Fibroblast of gingiva (primary cell): ENCODE data around the gene RNPEPL1.
"Not testable (repeated sequence)": the region's sequence is repeated elsewhere in the genome, so short reads cannot be mapped to it uniquely, and the experiment has no call there.

Experiments used
- DNase-seq: peaks from one replicate; pipeline ENCODE4 v3.0.0-alpha.2; 2011; ENCODE audit warnings: low read depth

RNPEPL1 gene

DNA sequence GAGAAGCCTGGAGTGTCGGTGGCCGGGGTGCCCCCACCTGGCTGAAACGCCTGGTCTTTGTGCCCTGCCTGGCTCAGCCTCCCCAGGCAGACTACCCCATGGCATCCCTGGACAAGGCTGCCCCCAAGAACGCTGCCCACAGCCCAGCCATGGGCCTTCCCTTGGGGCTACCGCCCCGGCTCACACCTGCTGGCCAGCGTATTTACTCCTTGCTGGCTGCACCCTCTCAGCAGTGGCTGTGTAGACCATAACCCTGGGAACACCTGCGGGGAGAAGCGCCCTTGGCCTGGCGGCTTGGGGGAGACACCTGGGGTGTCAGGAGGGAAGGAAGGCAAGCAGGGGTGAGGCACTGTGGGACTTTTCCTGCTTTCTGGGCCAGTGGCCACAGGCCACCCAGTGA is 35.6 kb downstream of the RNPEPL1 start:
- no peak for DNase-seq

DNA sequence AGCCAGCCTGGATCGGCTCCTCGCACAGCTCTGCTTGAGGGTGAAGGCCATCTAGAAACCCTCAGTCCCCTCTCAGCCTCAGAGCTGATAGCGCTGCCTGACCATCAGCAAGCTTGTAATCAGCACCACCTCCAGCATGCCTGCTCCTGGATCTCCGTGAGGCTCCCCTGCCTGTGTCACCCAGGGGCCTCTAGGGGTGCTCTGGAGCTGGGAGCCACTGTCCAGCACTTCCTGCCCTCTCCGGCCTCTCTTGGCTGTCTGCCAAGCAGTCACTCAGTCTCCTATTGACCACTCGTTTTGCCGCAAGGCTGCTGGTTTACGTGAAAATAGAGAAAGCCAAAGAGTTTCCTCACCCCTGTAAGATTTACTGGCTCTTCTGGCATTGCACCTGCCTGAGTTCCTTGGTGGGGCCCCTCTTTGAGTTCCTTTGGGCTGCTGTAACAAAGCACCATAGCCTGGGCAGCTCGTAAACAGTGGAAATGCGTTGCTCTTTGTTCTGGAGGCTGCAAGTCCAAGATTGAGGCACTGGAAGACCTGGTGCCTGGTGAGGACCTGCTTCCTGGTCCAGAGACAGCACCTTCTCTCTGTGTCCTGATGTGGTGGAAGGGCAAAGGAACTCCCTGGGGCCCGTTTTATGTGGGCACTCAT is 36.1 kb downstream of the RNPEPL1 start:
- DNase-seq, result no peak

- no peak for DNase-seq
Observed at GRCh38 chr2:240604939-240605716, 36.8 kb downstream of the RNPEPL1 start.

DNA sequence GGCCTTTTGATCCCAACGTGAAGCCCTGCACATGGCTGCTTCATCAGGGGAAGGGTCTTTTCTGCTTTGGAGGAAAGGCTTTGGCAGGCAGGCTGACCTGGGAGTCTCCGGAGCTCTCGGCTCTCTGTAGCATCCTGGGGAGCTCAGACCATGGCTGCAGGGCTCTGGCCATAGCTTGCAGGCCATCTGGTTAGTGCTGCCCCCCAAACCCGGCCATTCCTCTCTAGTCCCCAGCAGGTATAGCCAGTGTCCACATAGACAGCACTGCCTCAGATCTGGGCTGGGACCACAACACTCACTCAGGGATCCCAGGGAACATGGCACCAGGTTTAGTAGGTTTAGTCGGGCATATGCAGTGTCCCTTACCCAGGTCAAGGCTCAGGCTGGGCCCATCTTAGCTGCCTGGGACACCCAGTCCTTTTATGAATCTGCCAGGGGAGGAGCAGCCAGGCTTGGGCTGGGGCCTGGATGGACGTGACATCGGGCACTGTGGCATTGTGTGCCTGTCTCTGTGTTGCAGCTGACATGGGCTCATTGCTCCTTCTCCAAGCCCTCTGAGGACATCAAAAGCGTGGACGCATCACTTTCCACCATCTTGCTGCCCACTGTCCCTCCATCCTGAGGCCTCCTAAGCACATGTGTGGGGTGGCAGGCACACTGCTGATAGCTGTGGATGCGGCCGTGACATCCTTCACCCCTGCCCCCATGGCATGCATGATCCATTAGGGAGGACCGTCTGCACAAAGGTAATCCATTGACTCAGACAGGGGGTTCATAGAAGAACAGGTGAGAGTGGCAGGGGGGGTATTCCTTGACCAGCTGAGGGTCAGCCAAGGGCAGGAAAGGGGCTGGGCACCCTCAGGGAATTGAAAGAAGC is 37.8 kb downstream of the RNPEPL1 start:
- DNase-seq, result no peak

DNA sequence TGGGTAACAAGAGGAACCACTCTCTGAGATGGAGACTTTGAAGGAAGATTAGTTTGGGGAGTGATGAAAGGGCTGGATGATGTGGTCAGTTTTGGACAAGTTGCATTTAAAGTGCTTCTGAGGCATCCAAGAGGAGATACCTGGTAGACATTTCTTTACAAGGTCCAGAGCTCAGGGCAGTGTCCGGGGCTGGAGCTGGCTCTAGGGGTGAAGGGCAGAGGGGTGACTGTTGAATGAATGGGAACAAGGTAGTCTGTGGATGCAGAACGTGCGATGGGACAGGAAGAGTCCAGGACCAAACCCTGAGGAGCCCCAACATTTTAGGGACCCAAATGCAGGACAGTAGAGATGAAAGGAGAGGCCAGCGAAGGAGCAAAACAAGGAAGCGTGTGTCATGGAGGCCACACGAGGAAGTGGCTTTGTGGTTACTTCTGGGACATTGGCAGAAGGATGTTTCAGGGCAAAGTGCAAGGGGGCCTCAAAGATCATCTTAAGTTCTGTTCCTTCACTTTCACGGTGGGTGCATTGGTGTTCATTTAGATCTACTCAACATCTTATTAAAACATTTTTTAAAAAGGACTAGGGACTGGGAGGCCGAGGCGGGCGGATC is 43.4 kb downstream of the RNPEPL1 start:
- DNase-seq, result no peak

- no peak for DNase-seq
Observed at GRCh38 chr2:240613781-240614180, 45.5 kb downstream of the RNPEPL1 start.

DNA sequence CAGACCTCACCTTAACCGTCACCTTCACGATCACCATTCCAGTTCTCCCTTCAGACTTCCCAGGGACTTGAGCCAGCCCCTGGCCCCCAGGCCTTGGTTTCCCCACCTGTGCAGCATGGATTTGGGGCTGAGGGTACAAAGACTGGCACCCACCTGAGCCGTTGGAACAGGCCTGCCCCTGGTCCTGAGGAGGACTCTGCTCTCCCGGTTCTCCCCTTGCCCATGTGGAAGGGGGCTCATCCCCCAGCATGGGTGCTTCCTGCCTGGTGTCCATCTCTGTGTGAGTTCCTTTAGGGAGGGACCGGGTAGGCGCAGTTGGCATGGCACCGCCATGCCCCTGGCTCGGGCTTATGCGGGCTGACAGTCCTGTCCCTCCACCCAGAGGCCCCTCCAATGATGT is 46.1 kb downstream of the RNPEPL1 start:
- no peak for DNase-seq

GRCh38 chr2:240615396-240615795 is 47.1 kb downstream of the RNPEPL1 start:
- no peak for DNase-seq

GRCh38 chr2:240615820-240616547 is 47.7 kb downstream of the RNPEPL1 start:
- no peak for DNase-seq

GRCh38 chr2:240616860-240617666 is 48.8 kb downstream of the RNPEPL1 start:
- not testable (repeated sequence) for DNase-seq

GRCh38 chr2:240618776-240619175 is 50.5 kb downstream of the RNPEPL1 start:
- no peak for DNase-seq

- no peak for DNase-seq
Observed at GRCh38 chr2:240619506-240620148, 51.3 kb downstream of the RNPEPL1 start.

DNA sequence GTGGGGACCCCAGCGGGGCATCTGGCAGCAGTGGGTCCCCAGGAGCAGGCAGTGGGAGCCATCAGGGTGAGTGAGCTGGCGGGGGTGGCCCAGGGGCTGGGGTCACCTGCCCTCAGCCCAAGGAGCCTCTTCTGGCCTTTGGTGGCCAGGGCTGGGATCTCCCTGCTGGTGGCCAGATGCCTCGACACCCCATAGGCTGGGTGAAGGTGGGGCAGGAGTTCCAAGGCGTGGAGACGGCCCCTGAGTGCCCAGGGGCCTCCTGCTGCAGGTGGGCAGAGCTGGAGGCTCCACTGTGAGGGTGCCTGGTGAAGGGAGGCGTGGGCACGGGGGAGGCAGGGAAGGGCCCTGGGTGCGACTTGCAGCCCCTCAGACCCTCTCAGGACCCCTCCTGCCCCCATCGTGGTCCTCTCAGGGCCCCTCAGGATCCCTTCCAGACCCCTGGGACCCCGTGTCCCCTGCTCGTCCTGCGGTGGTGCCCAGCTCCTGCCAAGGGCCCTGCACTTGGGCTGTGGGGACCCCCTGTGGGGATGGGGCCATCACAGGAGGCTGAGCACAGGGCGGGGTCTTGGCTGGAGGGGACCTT is 52.0 kb downstream of the RNPEPL1 start:
- DNase-seq, result no peak

- DNase-seq, result no peak
Observed at GRCh38 chr2:240620859-240621258, 52.6 kb downstream of the RNPEPL1 start.

DNA sequence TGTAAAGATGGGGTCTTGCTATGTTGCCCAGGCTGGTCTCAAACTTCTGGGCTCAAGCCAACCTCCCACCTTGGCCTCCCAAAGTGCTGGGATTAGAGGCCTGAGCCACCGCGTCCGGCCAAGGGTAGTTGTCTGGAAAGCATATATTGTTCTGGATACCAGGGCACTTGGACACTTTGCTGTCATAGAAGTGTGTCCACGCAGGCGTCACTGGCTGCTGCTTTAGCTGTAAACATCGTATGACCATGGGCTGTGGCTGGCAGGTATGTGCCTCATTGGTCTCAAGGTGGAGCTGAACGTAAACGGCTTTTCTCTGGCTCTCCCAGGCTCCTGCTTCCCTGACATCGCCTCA is 53.8 kb downstream of the RNPEPL1 start:
- DNase-seq, result no peak

DNA sequence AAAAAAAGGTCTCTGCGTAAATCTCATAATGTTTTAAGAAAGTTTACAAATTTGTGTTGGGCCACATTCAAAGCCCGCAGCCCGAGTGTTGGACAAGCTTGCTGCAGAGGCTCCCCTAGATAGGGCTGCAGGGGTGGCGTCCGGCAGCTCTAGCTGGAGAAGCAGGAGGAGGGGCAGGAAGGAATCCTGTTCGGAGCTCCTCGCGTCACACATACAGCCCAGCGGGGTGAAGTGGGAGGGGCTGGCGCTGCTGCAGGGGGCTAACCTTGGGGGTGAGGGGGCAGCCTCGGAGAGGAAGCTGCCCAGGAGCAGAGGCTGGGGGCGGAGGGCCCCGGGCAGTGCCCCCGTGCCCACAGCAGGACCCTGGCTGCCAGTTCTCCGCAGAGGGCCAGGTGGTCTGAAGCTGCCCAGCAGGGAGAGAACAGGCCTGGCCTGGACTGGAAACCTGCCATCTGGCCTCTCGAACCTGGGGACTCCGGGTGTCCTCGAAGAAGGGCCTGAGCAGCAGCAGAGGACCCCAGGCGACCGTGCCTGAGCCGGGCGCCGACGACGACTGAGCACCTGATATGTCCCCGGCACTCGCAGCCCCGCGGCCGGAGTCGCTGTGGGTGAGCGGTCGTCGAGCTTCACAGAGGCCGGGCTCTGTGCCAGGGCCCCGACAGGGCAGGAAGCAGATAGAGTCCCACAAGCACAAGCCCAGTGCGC is 54.4 kb downstream of the RNPEPL1 start:
- no peak for DNase-seq

- DNase-seq, result no peak
Observed at GRCh38 chr2:240623531-240624010, 55.3 kb downstream of the RNPEPL1 start.

DNA sequence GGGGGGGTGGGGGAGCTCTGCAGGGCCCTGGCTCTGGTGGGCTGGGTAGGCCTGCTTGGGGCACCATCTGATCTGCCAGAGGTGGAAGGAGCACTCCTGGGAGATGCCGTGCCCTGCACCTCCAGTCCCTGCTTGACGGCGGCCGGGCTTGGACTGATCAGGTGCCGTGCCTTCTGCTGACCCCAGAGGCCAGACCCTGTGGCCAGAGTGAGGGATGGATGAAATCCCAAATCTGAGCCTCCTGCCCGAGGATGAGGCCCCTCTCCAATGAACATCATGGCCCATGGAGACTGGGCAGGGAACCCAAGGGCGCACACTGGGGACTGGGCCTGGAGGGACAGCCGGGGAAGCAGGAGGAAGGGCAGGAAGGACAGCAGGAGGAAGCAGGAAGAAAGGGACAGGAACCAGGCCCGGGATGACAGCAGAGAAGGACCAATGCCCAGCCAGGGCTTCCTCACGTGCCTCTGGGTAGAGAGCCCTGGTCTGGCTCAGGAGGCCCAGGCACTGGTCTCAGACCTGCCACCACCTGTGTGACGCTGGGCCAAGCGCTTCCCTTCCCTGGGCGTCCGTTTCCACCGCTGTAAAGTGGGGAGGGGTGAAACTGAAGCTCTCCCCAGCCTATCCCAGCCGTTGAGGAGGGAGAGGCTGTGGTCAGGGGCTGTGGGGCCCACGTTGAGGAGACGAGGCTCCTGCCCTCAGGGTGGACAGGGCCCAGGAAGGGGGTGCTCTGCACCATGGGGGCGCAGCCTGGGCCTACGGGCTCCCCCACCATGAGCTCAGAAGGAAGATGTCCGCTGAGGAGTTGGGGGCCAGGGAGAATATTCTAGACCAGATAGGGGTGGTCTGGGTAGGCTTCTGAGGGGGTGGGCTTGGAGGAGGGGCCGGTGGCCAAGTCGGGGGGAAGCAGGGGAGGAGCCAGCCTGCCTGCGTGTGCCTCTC is 56.0 kb downstream of the RNPEPL1 start:
- no peak for DNase-seq
